ENCODE results near the gene NUP210.
"Not testable (repeated sequence)": the region's sequence is repeated elsewhere in the genome, so short reads cannot be mapped to it uniquely, and the experiment has no call there.

Gene NUP210

DNA sequence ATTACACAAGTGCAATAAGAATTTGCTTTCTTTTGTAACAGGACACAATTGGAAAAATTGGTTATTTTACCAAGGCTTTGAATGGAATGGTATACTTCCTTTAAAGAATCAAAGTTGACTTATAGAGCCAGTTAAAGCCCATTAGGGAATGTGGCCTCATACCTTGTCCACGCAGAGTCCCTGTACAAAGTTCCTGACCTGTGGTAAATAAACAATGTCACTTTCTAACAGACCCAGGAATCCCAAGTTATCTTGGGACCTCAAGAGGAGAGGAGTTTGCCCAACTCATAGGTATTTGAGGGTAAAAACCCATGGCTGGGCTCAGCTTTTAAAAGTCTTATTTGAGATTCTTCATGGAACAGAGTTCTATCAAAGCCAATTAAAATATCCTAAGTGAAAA lies 12.0 kb upstream of the NUP210 start:
- in situ Hi-C loops (cut with MboI; ENCODE audit: low pct_unique_long_range_greater_than_20kb, low sequenced_read_pairs), result no loop called here
- no peak for DNase-seq

GRCh38 chr3:13430411-13430875 lies 10.3 kb upstream of the NUP210 start:
- DNase-seq, result not testable (repeated sequence)

DNA sequence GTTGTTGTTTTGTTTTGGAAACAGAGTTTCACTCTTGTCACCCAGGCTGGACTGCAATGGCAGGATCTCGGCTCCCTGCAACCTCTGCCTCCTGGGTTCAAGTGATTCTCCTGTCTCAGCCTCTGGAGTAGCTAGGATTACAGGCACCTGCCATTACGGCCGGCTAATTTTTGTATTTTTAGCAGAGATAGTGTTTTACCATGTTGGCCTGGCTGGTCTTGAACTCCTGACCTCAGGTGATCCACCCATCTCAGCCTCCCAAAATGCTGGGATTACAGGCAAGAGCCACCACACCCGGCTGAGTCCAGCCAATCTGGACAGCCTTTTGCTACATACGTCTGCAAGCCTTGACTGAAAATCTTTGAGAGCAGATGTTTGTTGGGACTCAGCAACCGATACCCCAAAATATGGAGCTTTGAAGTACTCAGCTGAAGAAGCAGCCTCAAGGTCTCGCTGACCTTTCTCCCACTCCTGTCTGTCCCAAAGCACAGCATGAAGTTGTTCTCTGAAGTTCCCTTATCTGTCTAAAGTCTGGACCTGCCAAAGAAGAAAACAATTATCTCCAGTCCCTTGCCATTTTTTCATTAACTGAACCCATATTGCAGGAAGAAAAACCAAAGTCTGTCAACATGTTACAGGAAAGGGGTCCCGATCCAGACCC lies 9.6 kb upstream of the NUP210 start:
- no peak for DNase-seq
- in situ Hi-C loops (cut with MboI; ENCODE audit: low pct_unique_long_range_greater_than_20kb, low sequenced_read_pairs), result no loop called here

More at GRCh38 chr3:13430411-13430875, 10.3 kb upstream of the NUP210 start:
- in situ Hi-C loops (cut with MboI; ENCODE audit: low pct_unique_long_range_greater_than_20kb, low sequenced_read_pairs), result not testable (repeated sequence)

DNA sequence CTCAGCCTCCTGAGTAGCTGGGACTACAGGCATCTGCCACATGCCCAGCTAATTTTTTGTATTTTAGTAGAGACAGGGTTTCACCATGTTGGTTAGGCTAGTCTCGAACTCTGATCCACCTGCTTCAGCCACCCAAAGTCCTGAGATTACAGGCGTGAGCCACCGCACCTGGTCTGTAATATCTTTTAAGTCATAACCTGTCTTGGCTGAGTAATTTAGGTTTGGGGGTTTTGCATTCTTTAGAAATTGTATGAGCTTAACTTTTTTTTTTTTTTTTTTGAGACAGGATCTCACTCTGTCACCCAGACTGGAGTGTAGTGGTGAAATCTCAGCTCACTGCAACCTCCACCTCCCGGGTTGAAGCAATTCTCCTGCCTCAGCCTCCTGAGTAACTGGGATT lies 8.6 kb upstream of the NUP210 start:
- DNase-seq; in situ Hi-C loops (cut with MboI; ENCODE audit: low pct_unique_long_range_greater_than_20kb, low sequenced_read_pairs): not testable (repeated sequence)

GRCh38 chr3:13427662-13428603 lies 7.8 kb upstream of the NUP210 start:
- peak; percentile 14 for DNase-seq
- in situ Hi-C loops (cut with MboI; ENCODE audit: low pct_unique_long_range_greater_than_20kb, low sequenced_read_pairs), result no loop called here

DNA sequence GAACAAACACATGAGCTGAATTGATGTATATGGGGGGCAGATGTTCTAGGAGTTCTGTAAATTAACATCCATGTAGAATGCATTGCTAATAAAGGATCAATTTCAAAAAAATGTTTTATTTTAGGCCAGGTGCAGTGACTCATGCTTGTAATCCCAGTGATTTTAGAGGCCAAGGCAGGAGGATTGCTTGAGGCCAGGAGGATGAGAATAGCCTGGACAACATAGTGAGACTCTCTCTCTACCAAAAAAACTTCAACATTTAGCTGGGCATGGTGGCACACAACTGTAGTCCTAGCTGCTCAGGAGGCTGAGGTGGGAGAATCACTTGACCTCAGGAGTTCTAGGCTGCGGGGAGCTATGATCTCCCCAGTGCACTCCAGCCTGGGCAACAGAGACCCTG lies 6.5 kb upstream of the NUP210 start:
- DNase-seq, result no peak
- in situ Hi-C loops (cut with MboI; ENCODE audit: low pct_unique_long_range_greater_than_20kb, low sequenced_read_pairs), result no loop called here

DNA sequence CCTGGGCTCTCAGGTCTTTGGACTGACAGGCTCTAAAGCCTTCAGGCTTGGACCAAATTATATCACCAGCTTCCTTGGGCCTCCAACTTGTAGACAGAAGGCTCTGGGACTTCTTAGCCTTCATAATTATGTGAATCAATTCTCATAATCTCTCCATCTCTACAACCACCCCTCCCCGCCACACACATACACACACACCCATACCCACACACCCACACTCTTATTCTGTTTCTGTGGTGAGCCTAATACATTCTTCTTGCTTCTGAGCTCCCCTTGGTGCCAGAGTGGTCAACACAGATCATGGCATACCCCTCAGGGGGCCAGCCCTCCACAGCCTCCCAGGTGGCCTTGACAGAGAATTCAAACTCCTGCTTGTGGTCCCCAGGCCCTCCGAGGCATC lies 5.6 kb upstream of the NUP210 start:
- DNase-seq, result no peak
- in situ Hi-C loops (cut with MboI; ENCODE audit: low pct_unique_long_range_greater_than_20kb, low sequenced_read_pairs), result no loop called here

- DNase-seq, result no peak
- in situ Hi-C loops (cut with MboI; ENCODE audit: low pct_unique_long_range_greater_than_20kb, low sequenced_read_pairs), result no loop called here
These were observed 4.9 kb upstream of the NUP210 start for GRCh38 chr3:13424865-13425617.

DNA sequence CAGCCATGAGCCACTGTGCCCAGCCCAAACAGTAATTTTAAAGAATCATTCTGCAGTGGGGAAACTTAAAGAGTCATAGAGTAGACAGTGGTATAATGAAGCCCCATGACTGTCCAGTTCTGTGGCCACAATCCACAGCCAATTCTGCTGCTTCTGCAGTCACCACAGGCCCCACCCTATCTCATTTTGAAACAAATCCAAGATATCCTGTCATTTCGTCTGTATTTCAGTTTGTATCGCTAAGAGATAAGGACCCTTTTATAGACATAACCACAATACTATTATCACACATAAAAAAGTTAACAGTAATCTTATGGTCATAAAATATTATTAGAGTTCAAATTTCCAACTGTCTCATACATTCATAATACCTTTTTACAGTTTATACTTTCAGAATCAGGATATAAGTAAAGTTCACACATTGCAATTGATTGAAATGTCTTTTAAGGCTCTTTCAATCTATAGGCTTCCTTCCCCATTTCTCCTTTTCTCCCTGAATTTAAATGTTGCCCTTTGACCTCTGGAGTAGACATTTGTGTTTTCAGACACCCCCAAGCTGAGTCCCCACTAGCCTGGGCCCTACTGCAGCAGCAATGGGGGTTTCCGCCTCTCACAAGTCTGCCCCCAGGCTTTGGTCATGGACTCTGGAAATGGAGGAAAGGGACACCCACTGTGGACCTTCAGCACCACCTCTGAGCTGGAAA lies 4.2 kb upstream of the NUP210 start:
- in situ Hi-C loops (cut with MboI; ENCODE audit: low pct_unique_long_range_greater_than_20kb, low sequenced_read_pairs), result no loop called here
- no peak for DNase-seq

DNA sequence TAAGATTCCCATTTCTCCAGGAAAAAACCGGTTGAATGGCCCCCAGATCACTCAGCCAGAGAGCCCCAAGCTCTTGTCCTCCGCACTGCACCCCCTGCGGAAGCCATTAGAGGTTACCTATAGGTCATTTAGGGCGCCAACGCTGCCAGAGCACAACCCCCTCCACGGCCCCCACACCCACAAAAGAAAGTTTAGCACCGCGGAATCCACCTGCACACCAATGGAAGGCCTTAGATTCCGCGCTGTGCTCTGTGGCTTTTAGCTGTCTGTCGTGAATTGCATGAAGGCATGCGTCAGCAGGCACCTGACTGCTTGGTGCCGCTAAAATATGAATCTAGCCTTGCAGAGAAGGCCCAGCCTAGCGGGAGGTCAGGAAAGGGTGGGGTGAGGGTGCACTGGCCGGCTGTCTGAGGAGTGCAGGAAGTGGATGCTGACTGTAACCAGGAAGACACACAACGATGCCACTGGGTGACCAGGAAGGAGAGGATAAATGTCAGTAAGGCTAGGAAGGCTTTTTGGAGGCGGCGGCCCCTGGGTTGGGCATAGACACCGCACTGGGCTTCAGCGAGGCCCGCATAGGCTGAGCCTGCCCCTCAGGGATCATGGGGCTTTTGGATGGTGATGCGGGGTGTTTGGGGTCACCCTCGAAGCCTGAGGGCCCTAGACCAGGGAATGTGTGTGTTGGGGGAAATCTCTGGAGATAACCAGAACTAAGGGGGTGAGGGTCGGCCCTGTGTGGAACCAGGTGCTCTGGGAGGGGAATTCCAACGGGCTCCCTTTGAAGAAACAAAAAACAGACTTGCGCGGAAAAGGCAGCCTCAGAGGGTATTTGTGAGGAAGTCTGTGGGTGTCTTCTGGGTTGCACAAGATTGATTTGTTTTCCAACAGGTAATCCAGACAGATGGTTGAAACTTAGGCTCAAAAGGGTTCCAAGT lies 976 bp upstream of the NUP210 start:
- DNase-seq, result peak; percentile 25
- in situ Hi-C loops (cut with MboI; ENCODE audit: low pct_unique_long_range_greater_than_20kb, low sequenced_read_pairs), result no loop called here

- DNase-seq, result peak; percentile 54
- in situ Hi-C loops (cut with MboI; ENCODE audit: low pct_unique_long_range_greater_than_20kb, low sequenced_read_pairs), result no loop called here
These were observed 547 bp downstream of the NUP210 start for GRCh38 chr3:13419505-13420044.

- DNase-seq, result no peak
- in situ Hi-C loops (cut with MboI; ENCODE audit: low pct_unique_long_range_greater_than_20kb, low sequenced_read_pairs), result no loop called here
These were observed 2.8 kb downstream of the NUP210 start for GRCh38 chr3:13417166-13417947.

DNA sequence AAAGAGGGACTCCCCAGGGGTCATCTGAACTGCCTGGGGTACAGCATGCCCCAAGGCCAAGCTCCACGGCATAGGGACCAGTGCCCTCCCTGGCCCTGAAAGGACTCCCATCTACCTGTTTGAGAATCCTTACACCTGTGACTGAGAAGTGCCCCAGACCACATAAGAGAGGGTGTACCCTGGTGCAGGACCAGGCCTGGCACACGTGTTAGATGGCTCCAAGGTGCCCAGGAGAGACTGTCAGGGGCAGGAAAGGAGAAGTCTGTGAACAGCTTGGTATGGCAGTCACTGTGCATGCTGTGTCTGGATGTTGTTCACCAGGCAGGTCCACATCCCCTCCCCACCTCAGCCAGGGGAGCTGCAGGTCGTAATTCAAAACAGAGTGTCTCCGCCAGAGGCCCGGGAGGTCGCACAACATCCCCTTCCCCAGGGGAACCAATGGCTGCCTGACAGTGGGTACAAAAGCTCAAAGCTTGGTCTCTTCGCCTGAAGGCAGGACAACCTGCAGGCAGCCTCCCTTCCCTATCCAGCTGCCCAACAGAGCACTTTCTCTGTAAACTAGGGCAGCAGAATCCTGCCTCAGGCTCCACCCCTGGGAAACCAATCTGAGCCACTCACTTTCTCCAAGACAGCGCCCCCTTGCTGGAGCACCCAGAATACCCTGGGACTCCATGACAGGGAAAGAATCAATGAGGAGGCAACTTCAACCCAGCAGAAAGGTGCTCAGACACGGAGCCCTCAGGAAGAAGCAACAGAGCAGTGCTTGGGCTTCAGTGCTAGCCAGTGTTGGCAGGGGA lies 3.9 kb downstream of the NUP210 start:
- in situ Hi-C loops (cut with MboI; ENCODE audit: low pct_unique_long_range_greater_than_20kb, low sequenced_read_pairs), result no loop called here
- DNase-seq, result peak; percentile 26

DNA sequence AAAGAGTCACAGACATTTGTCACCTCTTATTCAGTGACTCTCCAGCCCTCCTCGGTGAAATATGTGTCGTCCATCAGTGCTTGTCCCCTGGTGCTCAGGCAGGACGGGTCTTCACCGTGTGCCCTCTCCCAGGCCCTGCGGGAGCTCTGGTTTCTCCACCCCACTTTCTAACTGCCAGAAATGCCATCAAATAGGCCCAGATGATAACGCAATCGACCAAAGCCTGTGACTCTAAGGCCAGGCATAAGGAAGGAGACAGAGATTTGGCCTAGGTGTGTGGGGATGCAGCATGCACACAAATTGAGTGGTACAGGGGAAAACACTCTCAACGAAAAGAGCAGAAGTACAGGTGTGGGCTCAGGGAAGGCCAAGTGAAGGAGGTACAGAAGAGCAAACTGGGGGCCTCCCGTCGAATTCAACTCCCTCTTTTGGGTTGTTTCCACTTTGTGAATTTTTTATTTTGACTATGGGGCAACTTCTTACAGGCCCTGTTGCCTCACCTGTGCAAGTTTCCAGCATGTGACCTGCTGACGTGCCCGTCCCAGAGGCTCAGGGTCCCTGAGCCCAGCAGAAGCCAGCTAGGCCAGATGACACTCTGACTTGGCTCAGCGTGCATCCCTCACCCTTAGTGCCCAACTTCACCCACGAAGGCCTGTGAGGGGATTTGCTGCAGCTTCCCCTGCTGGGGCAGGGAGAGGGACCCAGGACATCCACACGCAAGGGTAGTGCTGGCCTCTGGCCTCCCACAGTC lies 4.7 kb downstream of the NUP210 start:
- in situ Hi-C loops (cut with MboI; ENCODE audit: low pct_unique_long_range_greater_than_20kb, low sequenced_read_pairs), result no loop called here
- DNase-seq, result no peak

GRCh38 chr3:13414040-13414729 lies 5.9 kb downstream of the NUP210 start:
- DNase-seq, result peak; percentile 90
- in situ Hi-C loops (cut with MboI; ENCODE audit: low pct_unique_long_range_greater_than_20kb, low sequenced_read_pairs), result no loop called here

Measured in KBM-7 (cell line).